Measurements from ENCODE around the gene BCAS1.

The BCAS1 gene

GRCh38 chr20:54074511-54074910 is 4.1 kb upstream of the BCAS1 start:
- no peak for DNase-seq

DNA sequence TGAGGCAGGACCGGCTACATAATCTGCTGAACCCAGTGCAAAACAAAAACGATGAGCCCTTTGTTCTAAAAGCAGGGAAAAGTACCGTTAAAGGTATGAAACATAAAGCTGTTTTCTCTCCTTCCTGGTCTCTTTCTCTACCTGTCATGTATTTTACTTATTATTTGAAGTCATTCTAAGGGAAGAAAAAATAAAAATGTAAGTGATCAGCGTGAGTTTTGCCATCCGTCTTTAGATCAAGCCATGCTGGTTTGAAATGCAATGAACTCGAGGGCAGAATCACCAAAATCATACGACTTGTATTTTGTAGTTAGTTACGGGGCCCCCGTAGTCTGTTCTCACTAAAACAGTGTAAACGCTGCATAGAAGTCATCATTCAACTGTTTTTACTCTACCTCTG is 2.9 kb upstream of the BCAS1 start:
- DNase-seq: no peak

- no peak for DNase-seq
Measured at GRCh38 chr20:54069501-54069971, 858 bp downstream of the BCAS1 start.

GRCh38 chr20:54068966-54069365 is 1.4 kb downstream of the BCAS1 start:
- no peak for DNase-seq

DNA sequence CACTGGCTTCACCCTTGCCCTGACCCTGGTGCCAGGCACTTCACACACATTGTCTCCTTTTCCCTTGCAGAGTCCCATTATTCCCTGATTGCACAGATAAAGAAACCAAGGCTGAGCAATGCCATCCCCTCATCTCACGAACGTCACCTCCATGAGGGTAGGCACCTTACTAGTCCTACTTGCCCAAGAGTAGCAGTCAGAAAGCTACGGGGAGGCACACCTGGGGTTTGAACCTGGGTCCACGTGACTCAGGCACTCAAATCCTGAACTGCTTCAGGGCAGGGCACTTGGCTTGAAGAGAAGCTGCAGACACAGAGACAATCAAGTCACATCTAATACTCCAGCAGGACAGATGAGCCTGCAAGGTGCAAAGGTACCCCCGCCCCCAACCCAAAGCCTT is 1.9 kb downstream of the BCAS1 start:
- no peak for DNase-seq

DNA sequence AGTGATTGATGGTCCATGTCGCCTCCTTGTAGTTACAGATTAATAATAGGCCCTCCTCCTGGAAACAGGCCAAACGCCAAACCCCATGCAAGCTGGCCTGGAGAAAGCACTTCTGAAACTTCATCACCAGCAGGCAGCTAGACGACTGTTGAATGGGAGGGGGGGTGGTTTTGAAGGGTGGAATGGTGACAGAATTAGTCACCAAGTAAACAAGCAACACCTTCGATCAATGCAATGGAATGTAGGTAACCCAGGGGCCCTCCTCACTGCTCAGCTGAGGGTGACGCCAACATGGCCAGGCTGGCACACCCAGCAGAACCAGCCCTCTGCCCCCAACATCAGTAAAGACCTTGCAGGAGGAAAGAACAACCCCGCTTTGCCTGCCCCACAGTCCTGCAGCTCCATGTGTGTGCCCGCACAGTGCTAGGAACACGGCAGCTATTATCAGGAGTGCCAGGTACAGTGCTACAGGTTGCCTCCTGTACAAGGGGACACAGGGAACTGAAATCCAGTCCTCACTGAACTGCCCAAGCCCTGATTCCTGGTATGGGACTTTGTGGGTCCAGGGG is 2.7 kb downstream of the BCAS1 start:
- DNase-seq: no peak

DNA sequence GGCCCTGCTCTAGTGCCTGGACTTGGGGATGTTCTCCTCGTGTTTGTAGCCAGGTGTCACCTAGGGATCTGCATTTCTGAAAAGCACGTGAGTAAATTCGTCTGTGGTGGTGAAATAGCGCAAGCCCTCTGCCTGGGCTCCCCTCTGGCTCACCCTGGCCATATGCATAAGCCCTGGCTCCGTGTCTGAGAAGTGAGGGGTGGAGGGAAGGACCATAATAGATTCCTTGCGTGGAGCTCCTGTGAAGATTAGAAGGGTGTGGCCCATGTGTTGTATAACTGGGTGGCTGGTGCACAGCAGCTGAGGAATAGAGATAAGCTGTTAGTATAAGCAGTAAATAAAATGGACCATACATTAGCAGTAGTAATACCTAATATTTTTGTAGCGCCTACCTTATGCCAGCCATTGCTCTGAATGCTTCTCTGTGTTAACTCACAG is 4.8 kb downstream of the BCAS1 start:
- DNase-seq: no peak

- no peak for DNase-seq
Measured at GRCh38 chr20:54064939-54065338, 5.5 kb downstream of the BCAS1 start.

GRCh38 chr20:54063992-54064676 is 6.3 kb downstream of the BCAS1 start:
- DNase-seq: peak; percentile 16 to 34

- no peak for DNase-seq
Measured at GRCh38 chr20:54063580-54063979, 6.8 kb downstream of the BCAS1 start.

DNA sequence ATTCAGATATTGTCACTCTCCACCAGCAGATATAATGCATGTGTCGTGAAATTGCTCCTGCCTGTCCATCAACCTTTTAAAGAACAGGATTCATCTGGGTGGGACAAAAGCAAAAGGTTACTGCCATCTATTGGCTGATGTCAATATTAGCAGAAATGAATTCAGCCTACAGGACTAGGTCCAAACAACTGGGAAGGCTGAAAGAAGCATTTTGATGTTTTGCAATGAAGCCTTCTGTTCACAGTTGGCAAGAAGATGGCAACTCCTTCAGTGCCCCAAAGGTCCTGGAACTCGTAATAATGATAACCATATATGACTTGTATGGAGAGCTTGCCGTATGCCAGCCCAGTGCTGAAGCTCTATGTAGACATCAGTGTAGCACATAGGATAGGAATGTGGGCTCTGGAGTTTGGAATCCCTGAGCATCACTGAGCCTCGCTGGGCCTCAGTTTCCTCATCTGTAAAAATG is 7.5 kb downstream of the BCAS1 start:
- DNase-seq: no peak

DNA sequence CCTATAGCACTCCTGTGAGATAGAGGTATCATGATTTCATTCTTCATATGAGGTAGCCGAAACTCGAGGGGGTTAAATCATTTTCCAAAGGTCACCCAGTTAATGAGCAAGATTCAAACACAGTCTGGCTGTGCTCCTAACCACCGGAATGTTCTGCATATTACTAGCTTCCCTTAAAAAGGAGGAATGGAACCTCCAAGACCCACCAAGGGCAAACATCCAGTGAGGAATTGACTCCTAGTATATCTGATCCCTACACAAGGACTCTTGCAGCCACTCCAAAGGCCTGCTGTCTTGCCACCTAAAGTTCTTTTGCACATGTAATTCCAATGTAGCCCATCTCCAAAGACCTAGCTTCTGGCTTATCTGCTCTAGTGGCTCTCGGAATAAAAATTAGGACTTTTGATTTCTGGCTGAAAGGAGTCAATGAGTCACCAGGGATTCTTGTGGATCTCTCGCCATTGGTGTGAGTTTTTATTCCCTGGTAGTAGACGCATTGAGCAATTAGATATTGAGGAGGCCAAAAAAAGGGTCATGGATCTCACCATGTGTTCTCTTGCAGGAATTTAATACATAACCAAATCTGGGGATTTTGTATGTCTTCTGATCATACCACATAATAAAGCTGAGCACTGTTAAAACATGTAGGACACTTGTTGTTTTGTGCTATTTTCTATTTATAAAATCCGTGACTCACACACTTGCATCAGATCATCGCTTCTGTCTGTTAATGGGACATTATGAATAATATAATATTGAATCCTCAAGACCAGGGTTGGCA is 9.1 kb downstream of the BCAS1 start:
- DNase-seq: no peak

DNA sequence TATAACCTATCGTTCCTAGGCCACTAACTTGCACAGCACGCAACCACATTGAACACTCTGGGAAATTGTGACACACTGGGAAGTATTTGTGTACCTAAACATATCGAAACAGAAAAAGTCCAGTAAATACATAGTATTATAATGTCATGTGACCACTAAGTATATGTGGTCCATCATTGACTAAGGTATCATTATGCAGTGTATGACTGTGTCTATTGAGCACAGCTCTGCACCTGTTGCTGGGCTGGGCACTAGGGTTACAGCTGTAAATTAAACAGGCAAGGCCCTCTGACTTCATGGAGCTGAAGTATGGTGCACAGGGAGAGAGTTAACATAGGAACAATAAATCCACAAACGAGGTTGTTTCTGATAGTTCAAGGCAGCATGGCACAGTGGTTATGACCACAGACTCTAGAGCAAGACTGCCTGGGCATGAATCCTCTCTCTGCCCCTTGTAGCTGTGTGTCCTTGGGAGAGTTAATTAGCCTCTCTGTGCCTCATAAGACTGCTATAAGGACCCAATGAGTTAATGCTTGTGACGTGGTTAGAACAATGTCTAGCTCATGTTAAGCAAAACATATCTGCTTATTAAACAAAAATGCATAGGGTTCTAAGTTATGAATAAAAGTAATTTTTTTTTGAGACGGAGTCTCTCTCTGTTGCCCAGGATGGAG is 10.6 kb downstream of the BCAS1 start:
- DNase-seq: no peak

GRCh38 chr20:54058420-54059139 is 11.8 kb downstream of the BCAS1 start:
- no peak for DNase-seq

GRCh38 chr20:54056762-54057639 is 13.4 kb downstream of the BCAS1 start:
- DNase-seq: no peak

GRCh38 chr20:54054516-54054915 is 15.9 kb downstream of the BCAS1 start:
- no peak for DNase-seq

- no peak for DNase-seq
Measured at GRCh38 chr20:54051068-54051467, 19.3 kb downstream of the BCAS1 start.

- no peak for DNase-seq
Measured at GRCh38 chr20:54048891-54049545, 21.4 kb downstream of the BCAS1 start.

- DNase-seq: no peak
Measured at GRCh38 chr20:54048481-54048880, 21.9 kb downstream of the BCAS1 start.

GRCh38 chr20:54047720-54048119 is 22.7 kb downstream of the BCAS1 start:
- DNase-seq: no peak

DNA sequence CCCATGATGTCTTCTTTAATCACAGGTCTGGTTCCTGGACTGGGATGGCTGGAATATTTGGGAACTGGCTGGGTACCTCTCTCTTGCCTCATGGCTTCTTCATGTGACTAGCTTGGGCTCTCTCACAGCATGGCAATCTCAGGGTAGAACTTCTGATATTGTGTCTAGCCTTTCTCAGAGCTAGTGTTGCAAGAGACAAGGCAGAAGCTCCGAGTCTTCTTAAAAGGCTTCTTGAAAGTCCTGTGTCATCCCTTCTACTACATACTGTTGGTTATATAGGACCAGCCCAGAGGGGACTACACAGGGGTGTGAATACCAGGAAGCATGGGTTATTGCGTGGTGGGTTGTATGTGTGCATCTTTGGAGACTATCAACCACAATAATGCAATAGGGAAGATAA is 23.3 kb downstream of the BCAS1 start:
- no peak for DNase-seq
